ELF-1 (cell line): Measurements from ENCODE around the gene PARP14.
"Not testable (repeated sequence)": the region's sequence is repeated elsewhere in the genome, so short reads cannot be mapped to it uniquely, and the experiment has no call there.

ENCODE experiments used
- DNase-seq: peaks from one replicate; pipeline ENCODE4 v3.0.0-alpha.2; 2016; ENCODE audit warnings: low read depth, low spot score

PARP14 gene

GRCh38 chr3:122680475-122681283, at the start of gene PARP14:
Gene PARP14 (plus strand): TSS chr3:122680839. CDS start chr3:122680884, 45 bp downstream.
- peak; percentile 72 for DNase-seq

GRCh38 chr3:122635789-122636188, 44.9 kb upstream of the PARP14 start:
- DNase-seq: no peak

- no peak for DNase-seq
Observed at GRCh38 chr3:122636697-122637096, 43.9 kb upstream of the PARP14 start.

- DNase-seq: no peak
Observed at GRCh38 chr3:122640437-122640999, 40.1 kb upstream of the PARP14 start.

GRCh38 chr3:122642935-122643334, 37.7 kb upstream of the PARP14 start:
- no peak for DNase-seq

GRCh38 chr3:122646146-122646988, 34.3 kb upstream of the PARP14 start:
- DNase-seq: no peak

- peak; percentile 48 for DNase-seq
Observed at GRCh38 chr3:122651233-122651907, 29.3 kb upstream of the PARP14 start.

- DNase-seq: not testable (repeated sequence)
Observed at GRCh38 chr3:122651962-122652361, 28.7 kb upstream of the PARP14 start.

- DNase-seq: not testable (repeated sequence)
Observed at GRCh38 chr3:122658336-122658735, 22.3 kb upstream of the PARP14 start.

- peak; percentile 37 for DNase-seq
Observed at GRCh38 chr3:122660297-122660974, 20.2 kb upstream of the PARP14 start.

GRCh38 chr3:122661633-122662032, 19.0 kb upstream of the PARP14 start:
- no peak for DNase-seq

- no peak for DNase-seq
Observed at GRCh38 chr3:122662505-122662904, 18.1 kb upstream of the PARP14 start.

GRCh38 chr3:122665226-122665786, 15.3 kb upstream of the PARP14 start:
- DNase-seq: no peak

- no peak for DNase-seq
Observed at GRCh38 chr3:122665881-122666280, 14.8 kb upstream of the PARP14 start.

GRCh38 chr3:122668930-122669730, 11.5 kb upstream of the PARP14 start:
- no peak for DNase-seq

- no peak for DNase-seq
Observed at GRCh38 chr3:122671553-122671952, 9.1 kb upstream of the PARP14 start.

- DNase-seq: no peak
Observed at GRCh38 chr3:122674339-122674738, 6.3 kb upstream of the PARP14 start.

GRCh38 chr3:122676759-122677158, 3.9 kb upstream of the PARP14 start:
- no peak for DNase-seq

- no peak for DNase-seq
Observed at GRCh38 chr3:122677216-122677615, 3.4 kb upstream of the PARP14 start.

GRCh38 chr3:122678506-122678905, 2.1 kb upstream of the PARP14 start:
- no peak for DNase-seq
